Measurements from ENCODE around the gene VSIG10L2.

VSIG10L2 gene

DNA sequence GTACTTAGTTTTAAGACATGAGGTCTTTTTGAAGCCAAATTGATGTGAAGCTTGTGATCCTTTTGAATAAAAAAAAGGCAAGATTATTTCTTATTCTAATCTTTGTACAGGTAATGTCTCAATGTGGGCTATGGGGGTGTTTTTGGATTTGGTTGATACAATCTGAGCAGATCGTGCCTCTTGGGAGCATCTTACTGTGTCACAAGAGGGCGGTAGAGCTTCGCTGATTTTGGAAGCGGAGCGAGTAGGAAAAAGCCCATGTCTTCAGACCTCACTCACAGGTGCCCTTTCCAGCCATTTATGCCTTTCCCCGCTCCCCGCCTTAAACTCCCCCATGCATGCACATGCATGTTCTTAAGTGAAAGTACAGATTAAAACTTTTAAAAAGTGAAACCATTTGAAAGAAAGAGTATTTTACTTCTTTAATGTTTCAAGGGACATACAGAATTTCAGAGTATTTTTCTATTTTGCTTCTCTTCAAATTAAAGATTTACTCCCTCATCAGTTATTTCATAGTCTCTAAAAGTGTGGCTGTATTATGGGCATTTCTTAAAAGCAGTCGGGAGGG, 22.7 kb upstream of the VSIG10L2 start (continued):
- TF ChIP-seq, protein P1, sequence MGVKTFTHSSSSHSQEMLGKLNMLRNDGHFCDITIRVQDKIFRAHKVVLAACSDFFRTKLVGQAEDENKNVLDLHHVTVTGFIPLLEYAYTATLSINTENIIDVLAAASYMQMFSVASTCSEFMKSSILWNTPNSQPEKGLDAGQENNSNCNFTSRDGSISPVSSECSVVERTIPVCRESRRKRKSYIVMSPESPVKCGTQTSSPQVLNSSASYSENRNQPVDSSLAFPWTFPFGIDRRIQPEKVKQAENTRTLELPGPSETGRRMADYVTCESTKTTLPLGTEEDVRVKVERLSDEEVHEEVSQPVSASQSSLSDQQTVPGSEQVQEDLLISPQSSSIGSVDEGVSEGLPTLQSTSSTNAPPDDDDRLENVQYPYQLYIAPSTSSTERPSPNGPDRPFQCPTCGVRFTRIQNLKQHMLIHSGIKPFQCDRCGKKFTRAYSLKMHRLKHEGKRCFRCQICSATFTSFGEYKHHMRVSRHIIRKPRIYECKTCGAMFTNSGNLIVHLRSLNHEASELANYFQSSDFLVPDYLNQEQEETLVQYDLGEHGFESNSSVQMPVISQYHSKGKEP (tag by site-specific recombination; IDR thresholded peaks at IDR 0.05): 0 out of 2 replicates have a peak, but pooled peaks have one; percentile 21
- no peak for TF ChIP-seq ZFP37 (tag by site-specific recombination; IDR thresholded peaks at IDR 0.05)
- no peak for TF ChIP-seq ZBTB21 (tag by site-specific recombination; IDR thresholded peaks at IDR 0.05)
- TF ChIP-seq ZNF239 (tag by site-specific recombination; IDR thresholded peaks at IDR 0.05): no peak
- no peak for TF ChIP-seq ZNF555 (tag by site-specific recombination; conservative IDR thresholded peaks at IDR 0.05)
- peak; percentile 18; the same call in 1 of the 2 replicates for TF ChIP-seq ZSCAN30 (tag by site-specific recombination; IDR thresholded peaks at IDR 0.05)
- TF ChIP-seq ZNF521 (tag by site-specific recombination; IDR thresholded peaks at IDR 0.05): no peak
- no peak for TF ChIP-seq GFI1B (tag by site-specific recombination; IDR thresholded peaks at IDR 0.05)
- TF ChIP-seq, protein P2, sequence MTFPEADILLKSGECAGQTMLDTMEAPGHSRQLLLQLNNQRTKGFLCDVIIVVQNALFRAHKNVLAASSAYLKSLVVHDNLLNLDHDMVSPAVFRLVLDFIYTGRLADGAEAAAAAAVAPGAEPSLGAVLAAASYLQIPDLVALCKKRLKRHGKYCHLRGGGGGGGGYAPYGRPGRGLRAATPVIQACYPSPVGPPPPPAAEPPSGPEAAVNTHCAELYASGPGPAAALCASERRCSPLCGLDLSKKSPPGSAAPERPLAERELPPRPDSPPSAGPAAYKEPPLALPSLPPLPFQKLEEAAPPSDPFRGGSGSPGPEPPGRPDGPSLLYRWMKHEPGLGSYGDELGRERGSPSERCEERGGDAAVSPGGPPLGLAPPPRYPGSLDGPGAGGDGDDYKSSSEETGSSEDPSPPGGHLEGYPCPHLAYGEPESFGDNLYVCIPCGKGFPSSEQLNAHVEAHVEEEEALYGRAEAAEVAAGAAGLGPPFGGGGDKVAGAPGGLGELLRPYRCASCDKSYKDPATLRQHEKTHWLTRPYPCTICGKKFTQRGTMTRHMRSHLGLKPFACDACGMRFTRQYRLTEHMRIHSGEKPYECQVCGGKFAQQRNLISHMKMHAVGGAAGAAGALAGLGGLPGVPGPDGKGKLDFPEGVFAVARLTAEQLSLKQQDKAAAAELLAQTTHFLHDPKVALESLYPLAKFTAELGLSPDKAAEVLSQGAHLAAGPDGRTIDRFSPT (tag by site-specific recombination; IDR thresholded peaks at IDR 0.05): no peak
- 0 out of 2 replicates have a peak, but pooled peaks have one; percentile 14 for TF ChIP-seq FEZF1 (tag by site-specific recombination; IDR thresholded peaks at IDR 0.05)
- TF ChIP-seq ZNF37A (tag by site-specific recombination; IDR thresholded peaks at IDR 0.05): no peak
- peak; percentile 88 for TF ChIP-seq ZNF654 (tag by site-specific recombination; IDR thresholded peaks at IDR 0.05; ENCODE audit: low read depth)

DNA sequence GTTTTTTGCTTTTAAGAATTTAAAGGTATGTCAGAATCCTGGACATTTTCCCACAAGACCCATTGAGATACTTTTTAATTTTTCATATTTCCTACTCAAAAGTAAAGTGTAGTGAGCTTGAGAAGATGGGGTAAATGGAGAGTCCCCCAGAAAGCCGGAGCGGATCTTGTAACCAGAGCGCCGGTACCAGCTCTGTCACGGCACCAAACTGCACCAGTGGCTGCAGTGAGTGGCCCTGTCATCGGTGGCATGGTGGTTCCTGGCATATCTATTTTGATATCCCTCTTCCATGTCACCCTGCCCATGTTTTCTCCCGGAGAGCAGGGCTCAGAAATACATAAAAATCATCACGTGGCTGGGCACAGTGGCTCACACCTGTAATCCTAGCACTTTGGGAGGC, 22.2 kb upstream of the VSIG10L2 start:
- Histone ChIP-seq H3K4me1 (ENCODE audit: control insufficient read depth, insufficient read depth, low read length) (no peaks in the 10 kb centered on the region), H3K9me3 (ENCODE audit: control insufficient read depth, insufficient read depth, low read depth, low read length) (no peaks in the 10 kb centered on the region), H3K27ac (ENCODE audit: extremely low read depth, low read depth, low read length) (no peak overlapping the region), H3K4me3 (ENCODE audit: low read depth, low read length) (no peak overlapping the region), H3K36me3 (ENCODE audit: control insufficient read depth in 2 of 2, insufficient read depth in 1 of 2, low read length in 2 of 2) (no peaks in the 10 kb centered on the region)
- TF ChIP-seq GLIS2 (tag by site-specific recombination; IDR thresholded peaks at IDR 0.05): no peak
- no peak for TF ChIP-seq ZBTB21 (tag by site-specific recombination; IDR thresholded peaks at IDR 0.05)
- TF ChIP-seq, protein P3, sequence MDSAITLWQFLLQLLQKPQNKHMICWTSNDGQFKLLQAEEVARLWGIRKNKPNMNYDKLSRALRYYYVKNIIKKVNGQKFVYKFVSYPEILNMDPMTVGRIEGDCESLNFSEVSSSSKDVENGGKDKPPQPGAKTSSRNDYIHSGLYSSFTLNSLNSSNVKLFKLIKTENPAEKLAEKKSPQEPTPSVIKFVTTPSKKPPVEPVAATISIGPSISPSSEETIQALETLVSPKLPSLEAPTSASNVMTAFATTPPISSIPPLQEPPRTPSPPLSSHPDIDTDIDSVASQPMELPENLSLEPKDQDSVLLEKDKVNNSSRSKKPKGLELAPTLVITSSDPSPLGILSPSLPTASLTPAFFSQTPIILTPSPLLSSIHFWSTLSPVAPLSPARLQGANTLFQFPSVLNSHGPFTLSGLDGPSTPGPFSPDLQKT (IDR thresholded peaks at IDR 0.05; ENCODE audit: borderline replicate concordance, low read depth, low read length): no peak
- TF ChIP-seq HOXA7 (CRISPR knock-in tag; IDR thresholded peaks at IDR 0.05; ENCODE audit: borderline replicate concordance): no peak
- TF ChIP-seq, protein P1 (tag by site-specific recombination; IDR thresholded peaks at IDR 0.05): no peak
- TF ChIP-seq ZNF548 (tag by site-specific recombination; IDR thresholded peaks at IDR 0.05): no peak
- TF ChIP-seq, protein P4, sequence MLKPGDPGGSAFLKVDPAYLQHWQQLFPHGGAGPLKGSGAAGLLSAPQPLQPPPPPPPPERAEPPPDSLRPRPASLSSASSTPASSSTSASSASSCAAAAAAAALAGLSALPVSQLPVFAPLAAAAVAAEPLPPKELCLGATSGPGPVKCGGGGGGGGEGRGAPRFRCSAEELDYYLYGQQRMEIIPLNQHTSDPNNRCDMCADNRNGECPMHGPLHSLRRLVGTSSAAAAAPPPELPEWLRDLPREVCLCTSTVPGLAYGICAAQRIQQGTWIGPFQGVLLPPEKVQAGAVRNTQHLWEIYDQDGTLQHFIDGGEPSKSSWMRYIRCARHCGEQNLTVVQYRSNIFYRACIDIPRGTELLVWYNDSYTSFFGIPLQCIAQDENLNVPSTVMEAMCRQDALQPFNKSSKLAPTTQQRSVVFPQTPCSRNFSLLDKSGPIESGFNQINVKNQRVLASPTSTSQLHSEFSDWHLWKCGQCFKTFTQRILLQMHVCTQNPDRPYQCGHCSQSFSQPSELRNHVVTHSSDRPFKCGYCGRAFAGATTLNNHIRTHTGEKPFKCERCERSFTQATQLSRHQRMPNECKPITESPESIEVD (tag by site-specific recombination; IDR thresholded peaks at IDR 0.05): no peak
- ChIA-PET CTCF (interaction anchor here (0.6 to 8.2 kb wide), 17 partner anchors 10 to 364 kb away, joined by 3 to 131 read pairs (median 3); partner anchors contain the start of gene PUS3), POLR2A (no interaction called here)
